HUES64 (cell line): ENCODE data around the gene HAVCR2. TPM values are rescaled to one million over a fixed set of nuclear protein-coding genes. Genes with fewer than 3 reads are reported as not detected.

Source experiments
- H3K27ac ChIP-seq: 2 replicates; pipeline ENCODE4 v1.7.0; 2013; ENCODE audit warnings: low read depth, low read length, inconsistent platforms
- H3K27me3 ChIP-seq: 2 replicates; pipeline ENCODE4 v1.6.1; 2013; ENCODE audit warnings: mild to moderate bottlenecking, low read length; ENCODE audit not compliant: insufficient read depth
- H3K36me3 ChIP-seq: 2 replicates; pipeline ENCODE4 v1.6.1; 2013; ENCODE audit warnings: mild to moderate bottlenecking, low read length; ENCODE audit not compliant: insufficient read depth
- H3K4me1 ChIP-seq: 2 replicates; pipeline ENCODE4 v1.6.1; 2013; ENCODE audit warnings: mild to moderate bottlenecking, low read length, moderate library complexity; ENCODE audit not compliant: insufficient read depth
- H3K4me3 ChIP-seq: 2 replicates; pipeline ENCODE4 v1.5.1; 2013; ENCODE audit warnings: mild to moderate bottlenecking, low read length, moderate library complexity
- H3K9ac ChIP-seq: 2 replicates; pipeline ENCODE4 v1.6.1; 2013; ENCODE audit warnings: mild to moderate bottlenecking, low read depth, low read length
- H3K9me3 ChIP-seq: 2 replicates; pipeline ENCODE4 v1.6.1; 2013; ENCODE audit warnings: low read depth, low read length; ENCODE audit not compliant: insufficient read depth
- WGBS: fragments of 150-250, 120-280 bp; methylation state at CpG from one replicate; pipeline ENCODE4 v1.1.7; 2013; ENCODE audit warnings: missing lambda C conversion rate; 5-methylcytosine and 5-hydroxymethylcytosine counted together
- polyA plus RNA-seq, 2 experiments: library from polyadenylated mRNA; stranded (reverse); fragments of 50-300 nt; gene quantifications; one replicate each; pipeline ENCODE4 v1.2.3, GENCODE V29; 2013

Gene HAVCR2
- polyA plus RNA-seq (2013, experiment 1 of 2): not detected
- polyA plus RNA-seq (2013, experiment 2 of 2): 0.32 TPM

DNA sequence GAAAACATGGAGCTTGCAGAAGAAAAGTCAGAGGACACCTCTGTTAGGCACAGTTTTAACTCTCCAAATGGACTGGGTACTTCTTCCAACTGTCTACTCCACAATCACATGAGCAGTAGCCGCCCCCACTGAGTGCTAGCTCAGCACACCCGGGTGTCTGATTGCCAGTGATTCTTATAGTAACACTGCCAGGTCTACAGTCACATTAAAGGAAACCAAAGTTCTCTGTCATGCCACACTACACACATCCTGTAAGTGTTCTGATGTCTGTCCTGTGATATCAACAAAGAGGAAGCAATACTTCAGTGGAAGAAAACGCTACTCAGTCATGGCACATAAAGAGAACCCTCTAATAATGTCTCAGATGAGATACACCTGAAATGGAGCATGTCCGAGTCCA, at the start of gene HAVCR2:
Gene HAVCR2, minus strand, starts transcription at position 69 of the 400 bp plus-strand sequence. Its CDS starts 61 bp downstream, at position 8.
- Histone ChIP-seq H3K9ac (no peak within 1 kb of the TSS), H3K4me3 (no peak within 1 kb of the TSS), H3K4me1 (no peaks in the 10 kb centered on the region), H3K27ac (no peak within 1 kb of the TSS), H3K36me3 (no peaks in the 10 kb centered on the region), H3K27me3 (no peaks in the 10 kb centered on the region), H3K9me3 (no peaks in the 10 kb centered on the region)
- 94% methylated on average over 4 of the region's 4 CpGs for WGBS

DNA sequence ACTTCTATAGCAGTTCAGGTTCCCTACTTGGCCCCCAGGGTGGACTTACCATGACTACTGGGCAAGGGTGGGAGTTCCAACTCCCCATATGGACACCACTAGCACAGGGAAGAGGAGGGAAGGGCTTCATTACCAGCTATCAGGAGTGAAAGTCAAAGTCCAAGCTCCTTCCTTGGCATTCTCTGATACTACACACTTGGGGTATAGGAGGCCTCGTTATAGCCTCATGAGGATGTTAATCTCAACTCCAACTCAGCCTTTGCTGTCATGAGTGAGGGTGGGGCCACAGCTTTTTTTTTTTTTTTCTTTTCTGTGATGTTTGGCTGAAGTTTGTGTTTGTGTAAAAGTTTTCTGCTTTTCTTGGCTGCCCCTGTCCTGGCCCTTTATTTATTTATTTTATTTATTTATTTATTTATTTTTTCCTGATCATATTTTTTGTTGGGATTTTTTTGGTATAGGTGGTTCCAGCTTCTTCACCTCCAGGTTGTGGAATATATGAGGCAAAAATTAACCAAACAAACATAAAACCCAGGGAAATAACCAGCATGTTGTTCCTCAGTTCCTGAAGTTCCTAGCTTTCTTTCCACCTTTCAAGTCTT, 48.5 kb upstream of the HAVCR2 start:
- no peak overlapping the region for H3K27ac ChIP-seq
- H3K36me3 ChIP-seq: no peaks in the 10 kb centered on the region
- H3K9ac ChIP-seq: no peak overlapping the region
- no peaks in the 10 kb centered on the region for H3K27me3 ChIP-seq
- H3K4me3 ChIP-seq: no peak overlapping the region
- H3K9me3 ChIP-seq: no peaks in the 10 kb centered on the region
- 83% methylated on average over 1 of the region's 1 CpG for WGBS
- H3K4me1 ChIP-seq: no peaks in the 10 kb centered on the region

DNA sequence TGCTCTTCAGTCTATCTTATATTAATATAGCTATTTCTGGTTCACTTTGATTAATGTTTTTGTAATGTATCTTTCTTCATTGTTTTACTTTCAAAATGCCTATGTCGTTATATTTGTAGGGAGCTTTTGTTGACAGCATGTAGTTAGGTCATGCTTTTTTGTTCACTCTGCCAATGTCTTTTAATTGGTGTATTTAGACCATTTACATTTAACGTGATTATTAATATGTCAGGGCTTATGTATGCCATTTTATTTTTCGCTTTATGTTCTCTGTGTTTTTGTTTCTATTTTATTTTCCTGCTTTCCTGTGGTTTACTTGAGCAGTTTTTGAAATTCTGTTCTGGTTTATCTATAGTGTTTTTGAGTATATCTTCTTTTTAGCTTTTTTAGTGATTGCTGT, 46.5 kb upstream of the HAVCR2 start:
- no peaks in the 10 kb centered on the region for H3K27me3 ChIP-seq
- H3K4me3 ChIP-seq: no peak overlapping the region
- H3K36me3 ChIP-seq: no peaks in the 10 kb centered on the region
- no peaks in the 10 kb centered on the region for H3K4me1 ChIP-seq
- no peaks in the 10 kb centered on the region for H3K9me3 ChIP-seq
- 95% methylated on average over 3 of the region's 3 CpGs for WGBS
- no peak overlapping the region for H3K27ac ChIP-seq
- H3K9ac ChIP-seq: no peak overlapping the region

DNA sequence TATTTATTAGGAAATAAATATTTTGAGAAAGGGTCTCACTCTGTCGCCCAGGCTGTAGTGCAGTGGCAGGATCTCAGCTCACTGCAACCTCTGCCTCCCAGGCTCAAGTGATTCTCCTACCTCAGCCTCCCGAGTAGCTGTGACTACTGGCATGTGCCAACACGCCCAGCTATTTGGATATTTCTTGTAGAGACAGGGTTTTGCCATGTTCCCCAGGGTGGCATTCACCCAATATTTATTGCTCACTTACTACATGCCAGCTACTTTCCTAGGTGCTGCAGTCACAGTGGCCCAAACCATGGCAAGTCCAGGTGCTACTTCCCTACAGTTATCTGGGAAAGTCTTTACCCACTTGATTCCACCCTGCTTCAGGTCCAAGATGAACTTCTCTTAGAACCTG, 42.2 kb upstream of the HAVCR2 start:
- Histone ChIP-seq H3K27me3 (no peaks in the 10 kb centered on the region), H3K4me1 (no peaks in the 10 kb centered on the region), H3K27ac (no peak overlapping the region), H3K9me3 (no peaks in the 10 kb centered on the region), H3K9ac (no peak overlapping the region), H3K4me3 (no peak overlapping the region), H3K36me3 (no peaks in the 10 kb centered on the region)
- 94% methylated on average over 3 of the region's 3 CpGs for WGBS

DNA sequence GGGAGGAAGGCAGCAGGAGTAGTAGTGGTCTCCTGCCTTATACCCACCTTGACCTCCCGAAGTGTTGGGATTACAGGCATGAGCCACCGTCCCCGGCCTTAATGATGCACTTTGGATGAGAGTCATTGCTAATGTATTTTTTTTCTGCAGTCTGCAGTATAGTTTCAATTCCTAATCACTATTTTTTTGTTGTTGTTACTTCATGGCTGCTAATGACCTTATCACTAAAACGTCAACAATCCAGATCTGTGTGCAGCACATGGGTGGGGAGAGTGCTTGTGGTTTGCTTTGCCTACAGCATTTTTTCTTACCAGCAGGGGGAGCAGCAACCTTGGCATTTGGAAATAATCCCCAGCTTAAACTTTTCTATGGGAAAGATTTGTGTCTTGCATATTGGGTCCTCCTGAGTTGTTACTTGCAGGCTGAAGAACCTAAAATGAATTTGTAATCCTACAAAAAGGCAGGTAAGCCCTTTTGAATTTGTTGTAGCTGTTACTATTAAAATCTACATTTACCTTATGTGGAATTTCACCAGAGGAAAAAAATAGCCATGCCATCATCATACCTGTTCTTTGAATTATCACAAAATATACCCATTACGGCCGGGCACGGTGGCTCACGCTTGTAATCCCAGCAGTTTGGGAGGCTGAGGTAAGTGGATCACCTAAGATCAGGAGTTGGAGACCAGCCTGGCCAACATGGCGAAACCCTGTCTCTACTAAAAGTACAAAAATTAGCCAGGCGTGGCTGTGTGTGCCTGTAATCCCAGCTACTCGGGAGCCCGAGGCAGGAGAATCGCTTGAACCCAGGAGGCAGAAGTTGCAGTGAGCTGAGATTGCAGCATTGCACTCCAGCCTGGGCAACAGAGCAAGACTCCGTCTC, 40.1 kb upstream of the HAVCR2 start:
- Histone ChIP-seq H3K4me1 (no peaks in the 10 kb centered on the region), H3K27ac (no peak overlapping the region), H3K4me3 (no peak overlapping the region), H3K9me3 (no peaks in the 10 kb centered on the region), H3K9ac (no peak overlapping the region), H3K27me3 (no peaks in the 10 kb centered on the region), H3K36me3 (no peaks in the 10 kb centered on the region)
- WGBS: 94% methylated on average over 10 of the region's 14 CpGs

DNA sequence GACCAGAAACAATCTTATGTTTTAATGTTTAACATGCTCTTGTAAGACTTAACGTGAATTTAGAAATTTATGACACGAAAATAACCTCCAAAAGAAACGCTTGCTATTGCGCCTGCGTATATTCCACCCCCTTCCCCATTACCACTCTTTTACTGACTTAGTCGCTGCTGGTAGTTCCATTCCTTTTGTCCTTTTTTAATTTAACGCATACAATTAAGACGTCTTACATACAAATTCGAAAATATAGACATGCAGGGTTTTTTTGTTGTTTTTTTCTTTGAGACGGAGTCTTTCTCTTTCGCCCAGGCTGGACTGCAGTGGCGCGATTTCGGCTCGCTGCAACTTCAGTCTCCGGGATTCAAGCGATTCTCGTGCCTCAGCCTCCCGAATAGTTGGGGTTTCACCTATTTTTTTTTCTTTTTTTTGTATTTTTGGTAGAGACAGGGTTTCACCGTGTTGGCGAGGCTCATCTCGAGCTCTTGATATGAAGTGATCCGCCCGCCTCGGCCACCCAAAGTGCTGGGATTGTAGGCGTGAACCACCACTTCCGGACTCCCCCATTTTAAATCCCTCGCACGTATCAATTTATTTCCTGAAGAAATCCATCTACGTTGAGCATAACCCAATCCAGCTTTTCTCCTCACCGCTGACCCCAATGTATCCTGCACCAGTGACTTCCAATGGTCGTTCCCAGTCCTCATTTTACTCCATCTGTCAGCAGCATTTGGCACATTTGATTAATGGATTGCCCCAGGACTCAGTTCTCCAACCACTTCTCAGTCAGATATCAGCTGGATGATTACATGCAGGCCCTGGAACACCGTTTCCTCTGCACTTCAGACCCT, 34.5 kb upstream of the HAVCR2 start:
- WGBS: 32% methylated on average over 33 of the region's 33 CpGs
- Histone ChIP-seq H3K9ac (peak overlapping the region; percentile 36; the same call in 1 of the 2 replicates), H3K27ac (no peak overlapping the region), H3K4me1 (no peaks in the 10 kb centered on the region), H3K36me3 (peaks cover 11% of the 10 kb centered on the region), H3K9me3 (no peaks in the 10 kb centered on the region), H3K4me3 (peak overlapping the region; percentile 87), H3K27me3 (no peaks in the 10 kb centered on the region)

DNA sequence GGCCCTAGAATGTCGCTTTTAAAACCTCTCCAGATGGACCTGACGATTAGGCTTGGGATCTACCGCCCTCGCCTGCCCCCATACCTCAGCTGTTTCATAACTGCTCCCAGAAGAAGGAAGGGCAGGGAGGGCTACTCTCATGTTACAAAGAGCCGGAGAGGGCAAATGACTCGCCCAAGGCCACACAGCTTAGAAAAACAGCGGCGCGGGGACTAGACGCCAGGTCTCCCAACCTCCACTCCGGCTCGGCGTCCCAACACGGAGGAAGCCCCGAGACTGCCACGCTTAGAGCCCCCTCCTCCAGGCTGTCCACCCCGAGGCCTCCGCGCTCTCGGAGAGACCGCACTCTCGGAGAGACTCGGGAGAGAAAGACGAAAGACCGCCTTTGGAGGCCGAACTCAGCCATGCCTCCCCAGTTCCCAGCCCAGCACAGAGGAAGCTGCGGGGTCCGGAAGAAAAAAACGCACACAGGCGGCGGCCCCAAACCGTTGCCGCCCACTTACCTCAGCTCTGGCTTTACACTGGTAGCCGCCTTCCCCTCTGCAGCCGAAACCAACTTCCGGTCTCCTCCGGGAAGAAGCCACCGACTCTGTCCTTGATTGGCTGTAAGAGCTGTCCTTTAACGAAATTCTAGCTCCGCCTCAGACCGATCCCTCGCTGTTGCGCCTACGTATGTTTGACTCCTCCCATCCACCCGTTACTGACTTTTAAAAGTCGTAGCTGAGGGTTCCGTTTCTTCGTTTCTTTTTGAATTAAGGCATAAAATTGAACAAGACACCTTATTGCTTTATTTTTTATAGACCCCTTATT, 33.7 kb upstream of the HAVCR2 start, which contains the start of gene MED7:
Gene MED7, minus strand, starts transcription at position 549 of the 810 bp plus-strand sequence. CDS start 3,434 bp downstream, outside the sequence.
- Histone ChIP-seq H3K9ac (peak within 1 kb of the TSS; percentile 90), H3K4me3 (peak within 1 kb of the TSS; percentile 87), H3K27me3 (no peaks in the 10 kb centered on the region), H3K27ac (peak within 1 kb of the TSS; percentile 81), H3K9me3 (no peaks in the 10 kb centered on the region), H3K36me3 (peaks cover 19% of the 10 kb centered on the region), H3K4me1 (no peaks in the 10 kb centered on the region)
- 1% methylated on average over 48 of the region's 48 CpGs for WGBS

DNA sequence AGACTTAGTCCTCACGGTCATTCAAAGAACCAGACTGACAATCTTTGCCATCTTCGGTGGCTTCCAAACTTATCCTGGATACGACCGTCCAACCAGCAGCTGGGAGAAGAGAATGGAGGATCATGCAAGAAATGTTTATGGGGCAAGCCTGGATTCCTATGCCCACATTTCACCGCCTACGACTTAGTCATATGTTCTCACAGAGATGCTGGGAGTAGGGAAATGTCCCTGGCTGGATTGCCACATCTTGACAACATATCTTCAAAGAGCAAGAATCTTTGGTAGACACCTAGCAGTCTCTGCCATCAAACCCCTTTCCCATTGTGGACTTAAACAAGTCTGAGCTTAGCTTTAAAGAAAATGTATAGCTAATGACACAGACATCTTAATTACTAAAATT, 28.8 kb upstream of the HAVCR2 start:
- WGBS: 99% methylated on average over 6 of the region's 6 CpGs
- Histone ChIP-seq H3K9me3 (no peaks in the 10 kb centered on the region), H3K4me3 (no peak overlapping the region), H3K27ac (no peak overlapping the region), H3K9ac (no peak overlapping the region), H3K36me3 (peaks cover 24% of the 10 kb centered on the region), H3K27me3 (no peaks in the 10 kb centered on the region), H3K4me1 (no peaks in the 10 kb centered on the region)

DNA sequence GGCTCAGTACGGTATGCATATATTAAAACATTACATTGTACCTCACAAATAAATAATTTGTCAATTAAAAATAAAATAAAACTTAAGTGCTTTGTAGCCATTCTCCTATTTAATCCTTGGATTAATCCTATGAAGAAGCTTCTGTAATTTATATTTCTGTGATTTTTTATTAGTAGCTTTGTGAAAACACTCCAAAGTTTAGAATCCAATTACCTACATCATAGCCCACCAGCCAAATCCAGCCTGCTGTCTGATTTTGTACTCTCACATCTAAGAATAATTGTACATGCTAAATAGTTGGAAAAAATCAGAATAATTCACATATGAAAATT, 23.4 kb upstream of the HAVCR2 start:
- Histone ChIP-seq H3K4me1 (no peaks in the 10 kb centered on the region), H3K27ac (no peak overlapping the region), H3K9ac (no peak overlapping the region), H3K4me3 (no peak overlapping the region), H3K36me3 (peaks cover 2% of the 10 kb centered on the region), H3K9me3 (no peaks in the 10 kb centered on the region), H3K27me3 (no peaks in the 10 kb centered on the region)
- WGBS: no CpG with 5 or more reads among the region's 1 CpG

DNA sequence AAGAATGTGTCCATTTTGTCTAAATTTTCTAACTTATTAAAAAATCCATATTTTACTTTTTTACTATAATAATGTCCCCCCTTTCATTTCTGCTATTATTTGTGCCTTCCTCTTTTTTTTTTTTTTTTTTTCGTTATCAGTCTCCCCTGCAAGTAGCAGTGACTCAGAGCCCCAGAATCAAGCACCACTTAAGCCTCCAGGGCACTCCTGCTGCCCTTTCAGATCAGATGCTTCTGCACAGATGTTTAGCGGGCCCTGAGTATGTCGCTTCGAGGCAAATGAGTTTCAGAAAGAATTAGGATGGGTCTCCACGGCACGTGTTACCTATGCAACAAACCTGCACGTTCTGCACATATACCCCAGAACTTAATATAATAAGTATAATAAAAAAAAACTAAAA, 22.1 kb upstream of the HAVCR2 start:
- Histone ChIP-seq H3K9me3 (no peaks in the 10 kb centered on the region), H3K4me1 (no peaks in the 10 kb centered on the region), H3K27ac (no peak overlapping the region), H3K9ac (no peak overlapping the region), H3K4me3 (no peak overlapping the region), H3K36me3 (no peaks in the 10 kb centered on the region), H3K27me3 (no peaks in the 10 kb centered on the region)
- WGBS: 88% methylated on average over 3 of the region's 7 CpGs
